ENCODE results near the gene KRTAP10-11. TPM values are rescaled to one million over a fixed set of nuclear protein-coding genes. Genes with fewer than 3 reads are reported as not detected.
"Not testable (repeated sequence)": the region's sequence is repeated elsewhere in the genome, so short reads cannot be mapped to it uniquely, and the experiment has no call there.

The KRTAP10-11 gene
- total and polyA plus RNA-seq, 4 donors = not detected

- TF ChIP-seq ZBTB33 (IDR thresholded peaks at IDR 0.05) (no peak), FOXA2 (IDR thresholded peaks at IDR 0.05) (no peak), JUND (IDR thresholded peaks at IDR 0.05) (no peak), RXRA (IDR thresholded peaks at IDR 0.05) (no peak), HNF4A (conservative IDR thresholded peaks at IDR 0.05) (no peak), EGR1 (IDR thresholded peaks at IDR 0.05; ENCODE audit: low read depth in 2 of 2) (no peak), RAD21 (IDR thresholded peaks at IDR 0.05) (no peak)
Observed at GRCh38 chr21:44637018-44637850, 9.0 kb upstream of the KRTAP10-11 start, which contains the start of gene KRTAP10-10 (continued).

DNA sequence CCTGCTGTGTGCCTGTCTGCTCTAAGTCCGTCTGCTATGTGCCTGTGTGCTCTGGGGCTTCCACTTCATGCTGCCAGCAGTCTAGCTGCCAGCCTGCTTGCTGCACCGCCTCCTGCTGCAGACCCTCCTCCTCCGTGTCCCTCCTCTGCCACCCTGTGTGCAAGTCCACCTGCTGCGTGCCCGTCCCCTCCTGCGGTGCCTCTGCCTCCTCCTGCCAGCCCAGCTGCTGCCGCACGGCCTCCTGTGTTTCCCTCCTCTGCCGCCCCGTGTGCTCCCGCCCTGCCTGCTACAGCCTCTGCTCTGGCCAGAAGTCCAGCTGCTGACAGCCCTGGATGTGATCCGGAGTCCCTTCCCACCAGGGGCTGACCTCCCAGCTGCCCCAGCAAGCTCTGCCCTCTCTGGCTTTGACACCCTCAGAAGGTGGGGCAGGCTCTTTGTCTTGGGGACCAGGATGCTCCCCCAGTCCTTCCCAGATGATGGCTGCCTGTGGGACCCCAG, 8.3 kb upstream of the KRTAP10-11 start:
- H3K9me3 ChIP-seq (ENCODE audit: control insufficient read depth in 4 of 4, low read length in 3 of 4); H3K4me3 ChIP-seq (ENCODE audit: low read depth in 1 of 3, low read length in 3 of 3); DNase-seq (ENCODE audit: low spot score); H3K27me3 ChIP-seq (ENCODE audit: control insufficient read depth in 4 of 4, insufficient read depth in 4 of 4, low read length in 3 of 4); H3K9ac ChIP-seq (ENCODE audit: low read depth in 1 of 2, low read length in 2 of 2); H3K4me1 ChIP-seq (ENCODE audit: control insufficient read depth in 4 of 4, insufficient read depth in 4 of 4, low read length in 3 of 4); H3K27ac ChIP-seq (ENCODE audit: low read depth in 1 of 2, low read length in 2 of 2); H3K36me3 ChIP-seq (ENCODE audit: control insufficient read depth in 4 of 4, insufficient read depth in 3 of 4, low read depth in 1 of 4, low read length in 3 of 4): not testable (repeated sequence)
- 64% methylated on average over 11 of the region's 12 CpGs for WGBS

- 76% methylated on average over 21 of the region's 21 CpGs for WGBS
- not testable (repeated sequence) for DNase-seq (ENCODE audit: low spot score)
Observed at GRCh38 chr21:44638506-44639330, 7.5 kb upstream of the KRTAP10-11 start.

DNA sequence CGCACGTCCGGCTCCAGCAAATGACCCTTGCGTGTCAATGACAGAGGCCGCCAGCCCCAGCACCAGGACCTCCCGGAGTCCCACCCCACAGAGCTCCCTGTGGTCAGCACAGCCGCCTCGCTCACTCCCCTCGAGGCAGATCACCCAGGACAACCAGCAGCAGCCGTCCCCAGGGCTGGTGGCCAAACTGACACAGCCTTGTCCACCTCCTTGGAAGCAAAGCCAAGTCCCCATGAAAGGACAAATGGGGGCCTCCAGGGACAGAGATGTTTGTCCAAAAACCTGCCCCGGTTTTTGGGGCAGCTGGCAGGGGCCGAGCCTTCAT, 6.9 kb upstream of the KRTAP10-11 start:
- DNase-seq (ENCODE audit: low spot score) = no peak
- Histone ChIP-seq H3K27me3 (ENCODE audit: control insufficient read depth in 4 of 4, insufficient read depth in 4 of 4, low read length in 3 of 4) (peaks cover 0 to 3% (median 0%) of the 10 kb centered on the region in 4 donors), H3K9ac (ENCODE audit: low read depth in 1 of 2, low read length in 2 of 2) (no peak overlapping the region), H3K9me3 (ENCODE audit: control insufficient read depth in 4 of 4, low read length in 3 of 4) (peaks cover 0 to 8% (median 4%) of the 10 kb centered on the region in 4 donors), H3K4me1 (ENCODE audit: control insufficient read depth in 4 of 4, insufficient read depth in 4 of 4, low read length in 3 of 4) (no peaks in the 10 kb centered on the region), H3K4me3 (ENCODE audit: low read depth in 1 of 3, low read length in 3 of 3) (no peak overlapping the region), H3K36me3 (ENCODE audit: control insufficient read depth in 4 of 4, insufficient read depth in 3 of 4, low read depth in 1 of 4, low read length in 3 of 4) (no peaks in the 10 kb centered on the region), H3K27ac (ENCODE audit: low read depth in 1 of 2, low read length in 2 of 2) (no peak overlapping the region)
- WGBS = 77% methylated on average over 12 of the region's 12 CpGs
- TF ChIP-seq ZBTB33 (IDR thresholded peaks at IDR 0.05) (no peak), HNF4A (conservative IDR thresholded peaks at IDR 0.05) (no peak), GABPA (IDR thresholded peaks at IDR 0.05 in 1 of 2, conservative IDR thresholded peaks at IDR 0.05 in 1 of 2) (no peak), REST (IDR thresholded peaks at IDR 0.05) (no peak), FOXA2 (IDR thresholded peaks at IDR 0.05) (no peak), YY1 (IDR thresholded peaks at IDR 0.05) (no peak), RXRA (IDR thresholded peaks at IDR 0.05) (no peak), EGR1 (IDR thresholded peaks at IDR 0.05; ENCODE audit: low read depth in 2 of 2) (no peak), JUND (IDR thresholded peaks at IDR 0.05) (no peak), NR2F2 (IDR thresholded peaks at IDR 0.05) (no peak), RAD21 (IDR thresholded peaks at IDR 0.05) (no peak), ATF3 (IDR thresholded peaks at IDR 0.05) (no peak), TAF1 (conservative IDR thresholded peaks at IDR 0.05) (no peak)
- TF ChIP-seq, protein P1, sequence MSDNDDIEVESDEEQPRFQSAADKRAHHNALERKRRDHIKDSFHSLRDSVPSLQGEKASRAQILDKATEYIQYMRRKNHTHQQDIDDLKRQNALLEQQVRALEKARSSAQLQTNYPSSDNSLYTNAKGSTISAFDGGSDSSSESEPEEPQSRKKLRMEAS (IDR thresholded peaks at IDR 0.05) = no peak

More at GRCh38 chr21:44638506-44639330, 7.5 kb upstream of the KRTAP10-11 start:
- not testable (repeated sequence) for H3K9me3 ChIP-seq (ENCODE audit: control insufficient read depth in 4 of 4, low read length in 3 of 4); H3K4me3 ChIP-seq (ENCODE audit: low read depth in 1 of 3, low read length in 3 of 3); H3K27ac ChIP-seq (ENCODE audit: low read depth in 1 of 2, low read length in 2 of 2); H3K27me3 ChIP-seq (ENCODE audit: control insufficient read depth in 4 of 4, insufficient read depth in 4 of 4, low read length in 3 of 4); H3K9ac ChIP-seq (ENCODE audit: low read depth in 1 of 2, low read length in 2 of 2); H3K36me3 ChIP-seq (ENCODE audit: control insufficient read depth in 4 of 4, insufficient read depth in 3 of 4, low read depth in 1 of 4, low read length in 3 of 4); H3K4me1 ChIP-seq (ENCODE audit: control insufficient read depth in 4 of 4, insufficient read depth in 4 of 4, low read length in 3 of 4)

All from liver (tissue), 9 donors.